Measurements from ENCODE around the gene LARGE1. TPM values are rescaled to one million over a fixed set of nuclear protein-coding genes. Genes with fewer than 3 reads are reported as not detected.

LARGE1 gene
- total and polyA plus RNA-seq, 2 of the 13 experiments (the other 11 are each of a cell fraction or from before 2014, with no cell fraction given), result 8.4 to 11.0 TPM

DNA sequence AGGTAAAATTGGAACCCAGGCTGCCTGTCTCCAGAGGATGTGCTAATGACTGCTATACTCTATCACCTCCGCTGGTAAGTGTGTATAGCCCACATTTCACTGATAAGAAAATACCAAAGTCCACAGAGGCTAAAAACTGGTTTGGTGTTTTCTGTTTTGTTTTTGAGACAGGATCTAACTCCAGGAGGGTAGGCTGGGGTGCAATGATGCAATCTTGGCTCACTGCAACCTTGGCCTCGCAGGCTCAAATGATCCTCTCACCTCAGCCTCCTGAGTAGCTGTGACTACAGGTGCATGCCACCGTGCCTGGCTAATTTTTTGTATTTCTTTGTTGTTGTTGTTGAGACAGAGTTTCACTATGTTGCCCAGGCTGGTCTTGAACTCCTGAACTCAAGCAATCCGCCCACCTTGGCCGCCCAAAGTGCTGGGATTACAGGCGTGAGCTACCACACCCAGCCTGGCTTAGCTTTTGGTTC lies 409.8 kb downstream of the LARGE1 start (continued):
- TF ChIP-seq, protein P1, sequence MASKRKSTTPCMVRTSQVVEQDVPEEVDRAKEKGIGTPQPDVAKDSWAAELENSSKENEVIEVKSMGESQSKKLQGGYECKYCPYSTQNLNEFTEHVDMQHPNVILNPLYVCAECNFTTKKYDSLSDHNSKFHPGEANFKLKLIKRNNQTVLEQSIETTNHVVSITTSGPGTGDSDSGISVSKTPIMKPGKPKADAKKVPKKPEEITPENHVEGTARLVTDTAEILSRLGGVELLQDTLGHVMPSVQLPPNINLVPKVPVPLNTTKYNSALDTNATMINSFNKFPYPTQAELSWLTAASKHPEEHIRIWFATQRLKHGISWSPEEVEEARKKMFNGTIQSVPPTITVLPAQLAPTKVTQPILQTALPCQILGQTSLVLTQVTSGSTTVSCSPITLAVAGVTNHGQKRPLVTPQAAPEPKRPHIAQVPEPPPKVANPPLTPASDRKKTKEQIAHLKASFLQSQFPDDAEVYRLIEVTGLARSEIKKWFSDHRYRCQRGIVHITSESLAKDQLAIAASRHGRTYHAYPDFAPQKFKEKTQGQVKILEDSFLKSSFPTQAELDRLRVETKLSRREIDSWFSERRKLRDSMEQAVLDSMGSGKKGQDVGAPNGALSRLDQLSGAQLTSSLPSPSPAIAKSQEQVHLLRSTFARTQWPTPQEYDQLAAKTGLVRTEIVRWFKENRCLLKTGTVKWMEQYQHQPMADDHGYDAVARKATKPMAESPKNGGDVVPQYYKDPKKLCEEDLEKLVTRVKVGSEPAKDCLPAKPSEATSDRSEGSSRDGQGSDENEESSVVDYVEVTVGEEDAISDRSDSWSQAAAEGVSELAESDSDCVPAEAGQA (IDR thresholded peaks at IDR 0.05; ENCODE audit: low read depth), result no peak
- TF ChIP-seq, protein P1 (CRISPR knock-in tag; IDR thresholded peaks at IDR 0.05; ENCODE audit: borderline replicate concordance), result no peak
- TF ChIP-seq CCDC6 (CRISPR knock-in tag; IDR thresholded peaks at IDR 0.05) (no peak), HMG20A (CRISPR knock-in tag; IDR thresholded peaks at IDR 0.05; ENCODE audit: borderline replicate concordance) (no peak; the same call in 1 of the 2 replicates), KDM6A (CRISPR knock-in tag; IDR thresholded peaks at IDR 0.05; ENCODE audit: low read depth) (peak; percentile 48; the same call in 1 of the 2 replicates), CBX2 (IDR thresholded peaks at IDR 0.05; ENCODE audit: low read depth, low read length) (no peak), CBX2 (CRISPR knock-in tag; IDR thresholded peaks at IDR 0.05; ENCODE audit: low read depth) (no peak), ZEB1 (IDR thresholded peaks at IDR 0.05; ENCODE audit: insufficient replicate concordance, low read depth) (no peak), RBFOX2 (IDR thresholded peaks at IDR 0.05; ENCODE audit: low read depth, low read length) (no peak), MATR3 (CRISPR knock-in tag; IDR thresholded peaks at IDR 0.05) (no peak), RNF2 (conservative IDR thresholded peaks at IDR 0.05; ENCODE audit: low read depth) (no peak), JUNB (CRISPR knock-in tag; IDR thresholded peaks at IDR 0.05; ENCODE audit: borderline replicate concordance) (no peak), ZBTB38 (CRISPR knock-in tag; IDR thresholded peaks at IDR 0.05) (peak; percentile 59; the same call in 1 of the 2 replicates), ZNF530 (CRISPR knock-in tag; IDR thresholded peaks at IDR 0.05; ENCODE audit: low read depth) (no peak), ZBTB1 (CRISPR knock-in tag; IDR thresholded peaks at IDR 0.05; ENCODE audit: borderline replicate concordance) (no peak)
- TF ChIP-seq, protein P2, sequence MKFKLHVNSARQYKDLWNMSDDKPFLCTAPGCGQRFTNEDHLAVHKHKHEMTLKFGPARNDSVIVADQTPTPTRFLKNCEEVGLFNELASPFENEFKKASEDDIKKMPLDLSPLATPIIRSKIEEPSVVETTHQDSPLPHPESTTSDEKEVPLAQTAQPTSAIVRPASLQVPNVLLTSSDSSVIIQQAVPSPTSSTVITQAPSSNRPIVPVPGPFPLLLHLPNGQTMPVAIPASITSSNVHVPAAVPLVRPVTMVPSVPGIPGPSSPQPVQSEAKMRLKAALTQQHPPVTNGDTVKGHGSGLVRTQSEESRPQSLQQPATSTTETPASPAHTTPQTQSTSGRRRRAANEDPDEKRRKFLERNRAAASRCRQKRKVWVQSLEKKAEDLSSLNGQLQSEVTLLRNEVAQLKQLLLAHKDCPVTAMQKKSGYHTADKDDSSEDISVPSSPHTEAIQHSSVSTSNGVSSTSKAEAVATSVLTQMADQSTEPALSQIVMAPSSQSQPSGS (CRISPR knock-in tag; IDR thresholded peaks at IDR 0.05), result peak; percentile 95
- TF ChIP-seq, protein P3, sequence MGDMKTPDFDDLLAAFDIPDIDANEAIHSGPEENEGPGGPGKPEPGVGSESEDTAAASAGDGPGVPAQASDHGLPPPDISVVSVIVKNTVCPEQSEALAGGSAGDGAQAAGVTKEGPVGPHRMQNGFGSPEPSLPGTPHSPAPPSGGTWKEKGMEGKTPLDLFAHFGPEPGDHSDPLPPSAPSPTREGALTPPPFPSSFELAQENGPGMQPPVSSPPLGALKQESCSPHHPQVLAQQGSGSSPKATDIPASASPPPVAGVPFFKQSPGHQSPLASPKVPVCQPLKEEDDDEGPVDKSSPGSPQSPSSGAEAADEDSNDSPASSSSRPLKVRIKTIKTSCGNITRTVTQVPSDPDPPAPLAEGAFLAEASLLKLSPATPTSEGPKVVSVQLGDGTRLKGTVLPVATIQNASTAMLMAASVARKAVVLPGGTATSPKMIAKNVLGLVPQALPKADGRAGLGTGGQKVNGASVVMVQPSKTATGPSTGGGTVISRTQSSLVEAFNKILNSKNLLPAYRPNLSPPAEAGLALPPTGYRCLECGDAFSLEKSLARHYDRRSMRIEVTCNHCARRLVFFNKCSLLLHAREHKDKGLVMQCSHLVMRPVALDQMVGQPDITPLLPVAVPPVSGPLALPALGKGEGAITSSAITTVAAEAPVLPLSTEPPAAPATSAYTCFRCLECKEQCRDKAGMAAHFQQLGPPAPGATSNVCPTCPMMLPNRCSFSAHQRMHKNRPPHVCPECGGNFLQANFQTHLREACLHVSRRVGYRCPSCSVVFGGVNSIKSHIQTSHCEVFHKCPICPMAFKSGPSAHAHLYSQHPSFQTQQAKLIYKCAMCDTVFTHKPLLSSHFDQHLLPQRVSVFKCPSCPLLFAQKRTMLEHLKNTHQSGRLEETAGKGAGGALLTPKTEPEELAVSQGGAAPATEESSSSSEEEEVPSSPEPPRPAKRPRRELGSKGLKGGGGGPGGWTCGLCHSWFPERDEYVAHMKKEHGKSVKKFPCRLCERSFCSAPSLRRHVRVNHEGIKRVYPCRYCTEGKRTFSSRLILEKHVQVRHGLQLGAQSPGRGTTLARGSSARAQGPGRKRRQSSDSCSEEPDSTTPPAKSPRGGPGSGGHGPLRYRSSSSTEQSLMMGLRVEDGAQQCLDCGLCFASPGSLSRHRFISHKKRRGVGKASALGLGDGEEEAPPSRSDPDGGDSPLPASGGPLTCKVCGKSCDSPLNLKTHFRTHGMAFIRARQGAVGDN (CRISPR knock-in tag; IDR thresholded peaks at IDR 0.05), result peak; percentile 66
- TF ChIP-seq, protein P4, sequence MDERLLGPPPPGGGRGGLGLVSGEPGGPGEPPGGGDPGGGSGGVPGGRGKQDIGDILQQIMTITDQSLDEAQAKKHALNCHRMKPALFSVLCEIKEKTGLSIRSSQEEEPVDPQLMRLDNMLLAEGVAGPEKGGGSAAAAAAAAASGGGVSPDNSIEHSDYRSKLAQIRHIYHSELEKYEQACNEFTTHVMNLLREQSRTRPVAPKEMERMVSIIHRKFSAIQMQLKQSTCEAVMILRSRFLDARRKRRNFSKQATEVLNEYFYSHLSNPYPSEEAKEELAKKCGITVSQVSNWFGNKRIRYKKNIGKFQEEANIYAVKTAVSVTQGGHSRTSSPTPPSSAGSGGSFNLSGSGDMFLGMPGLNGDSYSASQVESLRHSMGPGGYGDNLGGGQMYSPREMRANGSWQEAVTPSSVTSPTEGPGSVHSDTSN (CRISPR knock-in tag; IDR thresholded peaks at IDR 0.05), result no peak
